WTC11 (cell line): ENCODE measurements around the gene VASN. TPM values are rescaled to one million over a fixed set of nuclear protein-coding genes. Genes with fewer than 3 reads are reported as not detected.
A peak's percentile ranks its signal among the peaks of the same experiment; 100 is the strongest.

ENCODE experiments used
- ATAC-seq: fragments of 200-7000 bp; cut with Tn5 transposase; 2 replicates; pipeline ENCODE4 v1.10.0; 2021; ENCODE audit warnings: mild to moderate bottlenecking, moderate library complexity
- CTCF ChIA-PET: fragments of 300-600 bp; sonication (Branson Sonifier 250); formaldehyde crosslinking; loops from one replicate; lab custom pipeline; 2021; ENCODE audit warnings: antibody characterized with exemption; lab: Charles Lee
- POLR2A ChIA-PET: fragments of 350-600 bp; sonication (Branson Sonifier 250); formaldehyde crosslinking; loops from one replicate; lab custom pipeline; 2021; ENCODE audit warnings: antibody characterized with exemption; lab: Charles Lee
- DNase-seq: peaks from one replicate; pipeline ENCODE4 v3.0.0; 2021; ENCODE audit warnings: low spot score
- H3K27ac Mint-ChIP-seq: 2 replicates; pipeline ENCODE4 v1.8.0; 2021; ENCODE audit warnings: mixed read lengths
- H3K27me3 Mint-ChIP-seq: 2 replicates; pipeline ENCODE4 v1.8.0; 2021; ENCODE audit warnings: low read depth, mild to moderate bottlenecking, moderate library complexity, mixed read lengths
- H3K36me3 Mint-ChIP-seq: 2 replicates; pipeline ENCODE4 v1.8.0; 2021; ENCODE audit warnings: mixed read lengths
- H3K4me1 Mint-ChIP-seq: 2 replicates; pipeline ENCODE4 v1.8.0; 2022; ENCODE audit warnings: mixed read lengths
- H3K4me3 Mint-ChIP-seq: 2 replicates; pipeline ENCODE4 v1.8.0; 2021; ENCODE audit warnings: mild to moderate bottlenecking, moderate library complexity, mixed read lengths
- H3K9me3 Mint-ChIP-seq: 2 replicates; pipeline ENCODE4 v1.8.0; 2021; ENCODE audit warnings: mixed read lengths
- CBFB ChIP-seq: sonication (generic); formaldehyde crosslinking; IDR thresholded peaks from 2 replicates; pipeline ENCODE4 v1.8.1; 2022; ENCODE audit warnings: mild to moderate bottlenecking, low read depth, missing genetic modification reagents
- ETV6 ChIP-seq: sonication (generic); formaldehyde crosslinking; IDR thresholded peaks from 2 replicates; pipeline ENCODE4 v1.8.1; 2022; ENCODE audit warnings: mild to moderate bottlenecking, missing genetic modification reagents
- FOXP1 ChIP-seq: sonication (generic); formaldehyde crosslinking; IDR thresholded peaks from 2 replicates; pipeline ENCODE4 v1.8.0; 2022; ENCODE audit warnings: missing genetic modification reagents, mild to moderate bottlenecking, moderate library complexity, borderline replicate concordance
- FOXP4 ChIP-seq: sonication (generic); formaldehyde crosslinking; IDR thresholded peaks from 2 replicates; pipeline ENCODE4 v1.8.0; 2022; ENCODE audit warnings: mild to moderate bottlenecking, missing genetic modification reagents
- HMGXB4 ChIP-seq: sonication (generic); formaldehyde crosslinking; IDR thresholded peaks from 2 replicates; pipeline ENCODE4 v1.8.1; 2023; ENCODE audit warnings: mild to moderate bottlenecking, moderate library complexity, missing genetic modification reagents
- IRF1 ChIP-seq: sonication (generic); formaldehyde crosslinking; IDR thresholded peaks from 2 replicates; pipeline ENCODE4 v1.8.0; 2023; ENCODE audit warnings: missing genetic modification reagents
- JUN ChIP-seq: sonication (generic); formaldehyde crosslinking; IDR thresholded peaks from 2 replicates; pipeline ENCODE4 v1.8.0; 2023; ENCODE audit warnings: mild to moderate bottlenecking, missing genetic modification reagents
- MLX ChIP-seq: sonication (generic); formaldehyde crosslinking; IDR thresholded peaks from 2 replicates; pipeline ENCODE4 v1.8.1; 2023; ENCODE audit warnings: mild to moderate bottlenecking, missing genetic modification reagents, moderate library complexity
- NFE2L1 ChIP-seq: sonication (generic); formaldehyde crosslinking; IDR thresholded peaks from 2 replicates; pipeline ENCODE4 v1.8.1; 2023; ENCODE audit warnings: missing genetic modification reagents
- NR1H2 ChIP-seq: sonication (generic); formaldehyde crosslinking; IDR thresholded peaks from 2 replicates; pipeline ENCODE4 v1.9.0; 2021; ENCODE audit warnings: mild to moderate bottlenecking, moderate library complexity, missing genetic modification reagents
- PREB ChIP-seq: sonication (generic); formaldehyde crosslinking; IDR thresholded peaks from 2 replicates; pipeline ENCODE4 v1.8.1; 2022; ENCODE audit warnings: mild to moderate bottlenecking, missing genetic modification reagents, moderate library complexity, borderline replicate concordance
- PRRX2 ChIP-seq: fragments of 250-450 bp; sonication (Bioruptor Pico); IDR thresholded peaks from 2 replicates; pipeline ENCODE4 v1.8.0; 2021; ENCODE audit warnings: mild to moderate bottlenecking
- SMAD4 ChIP-seq: sonication (generic); formaldehyde crosslinking; IDR thresholded peaks from 2 replicates; pipeline ENCODE4 v1.8.0; 2022; ENCODE audit warnings: mild to moderate bottlenecking, missing genetic modification reagents
- SP1 ChIP-seq: sonication (generic); formaldehyde crosslinking; conservative IDR thresholded peaks from 2 replicates; pipeline ENCODE4 v1.8.1; 2022; ENCODE audit warnings: missing genetic modification reagents
- TP53 ChIP-seq: sonication (generic); formaldehyde crosslinking; IDR thresholded peaks from 2 replicates; pipeline ENCODE4 v1.8.1; 2023; ENCODE audit warnings: mild to moderate bottlenecking, missing genetic modification reagents
- ZNF263 ChIP-seq: sonication (generic); formaldehyde crosslinking; IDR thresholded peaks from 2 replicates; pipeline ENCODE4 v1.8.1; 2022; ENCODE audit warnings: low read depth, mild to moderate bottlenecking, moderate library complexity, missing genetic modification reagents
- ZNF317 ChIP-seq: sonication (generic); formaldehyde crosslinking; IDR thresholded peaks from 2 replicates; pipeline ENCODE4 v1.8.1; 2023; ENCODE audit warnings: low read depth, mild to moderate bottlenecking, moderate library complexity, missing genetic modification reagents, borderline replicate concordance
- ZNF396 ChIP-seq: fragments of 250-450 bp; sonication (Bioruptor Pico); IDR thresholded peaks from 2 replicates; pipeline ENCODE4 v1.8.0; 2021; ENCODE audit warnings: mild to moderate bottlenecking, moderate library complexity, borderline replicate concordance
- ZNF416 ChIP-seq: fragments of 250-450 bp; sonication (Bioruptor Pico); IDR thresholded peaks from 2 replicates; pipeline ENCODE4 v1.9.0; 2021; ENCODE audit warnings: mild to moderate bottlenecking, inconsistent platforms
- ZNF423 ChIP-seq: fragments of 250-450 bp; sonication (Bioruptor Pico); IDR thresholded peaks from 2 replicates; pipeline ENCODE4 v2.1.2; 2022; ENCODE audit warnings: mild to moderate bottlenecking, moderate library complexity
- total RNA-seq: library from RNA; stranded (reverse); gene quantifications from 3 replicates; pipeline ENCODE4 v1.2.3, GENCODE V29; 2021
- TF ChIP-seq, protein P1 (sequence below): fragments of 250-450 bp; sonication (Bioruptor Pico); IDR thresholded peaks from 2 replicates; pipeline ENCODE4 v1.9.0; 2021; ENCODE audit warnings: mild to moderate bottlenecking

VASN gene
- total RNA-seq, 1 experiment from 2014 or later, result 8.0 TPM

- TF ChIP-seq MLX (CRISPR knock-in tag), result no peak
Observed at GRCh38 chr16:4340443-4340842, 31.2 kb upstream of the VASN start (continued).

DNA sequence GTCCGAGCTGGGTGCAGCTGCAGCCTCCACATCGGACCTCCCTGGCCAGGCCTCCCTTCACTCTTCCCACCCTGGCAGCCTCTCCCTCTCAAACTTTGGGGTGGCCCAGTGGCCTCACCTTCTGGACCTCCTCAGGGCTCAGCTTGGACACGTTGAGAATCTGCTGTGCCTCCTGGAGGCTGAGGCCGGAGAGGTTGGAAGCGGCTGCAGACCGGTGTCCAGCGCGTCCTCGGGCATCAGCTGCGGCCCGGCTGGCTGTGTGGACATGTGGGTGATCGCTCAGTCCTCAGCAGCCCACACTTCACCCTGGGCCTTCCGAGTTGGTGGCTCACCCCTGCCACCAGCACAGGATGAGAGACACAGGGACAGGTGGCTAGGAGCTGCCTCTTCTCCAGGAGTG lies 30.4 kb upstream of the VASN start:
- POLR2A ChIA-PET, result no interaction called here
- no peak for DNase-seq
- Mint-ChIP-seq H3K4me1 (no peaks in the 10 kb centered on the region), H3K27ac (no peak overlapping the region), H3K4me3 (no peak overlapping the region), H3K27me3 (no peaks in the 10 kb centered on the region; the same call in 1 of the 2 replicates), H3K36me3 (peaks cover 25% of the 10 kb centered on the region), H3K9me3 (peaks cover 9% of the 10 kb centered on the region)
- no peak for ATAC-seq
- CTCF ChIA-PET, result interaction anchor here (0.8 to 6.3 kb wide), 6 partner anchors 11 to 87 kb away, joined by 3 to 44 read pairs (median 8); no protein-coding TSS in a partner anchor
- no peak for TF ChIP-seq JUN (CRISPR knock-in tag)
- no peak for TF ChIP-seq NR1H2 (CRISPR knock-in tag)
- TF ChIP-seq FOXP1, result no peak
- no peak for TF ChIP-seq SMAD4 (CRISPR knock-in tag)
- no peak for TF ChIP-seq ZNF396 (CRISPR knock-in tag)
- no peak for TF ChIP-seq CBFB
- TF ChIP-seq ZNF416 (CRISPR knock-in tag), result no peak
- no peak for TF ChIP-seq SP1 (CRISPR knock-in tag)
- no peak for TF ChIP-seq ZNF317 (CRISPR knock-in tag)
- no peak for TF ChIP-seq ZNF263 (CRISPR knock-in tag)
- no peak for TF ChIP-seq PRRX2
- TF ChIP-seq PREB (CRISPR knock-in tag), result no peak
- no peak for TF ChIP-seq NFE2L1
- TF ChIP-seq HMGXB4 (CRISPR knock-in tag), result no peak
- no peak for TF ChIP-seq ZNF423
- TF ChIP-seq IRF1 (CRISPR knock-in tag), result no peak
- TF ChIP-seq TP53 (CRISPR knock-in tag), result no peak
- no peak for TF ChIP-seq ETV6

- ATAC-seq (no peak), DNase-seq (no peak)
- no peaks in the 10 kb centered on the region for H3K4me1 Mint-ChIP-seq
- H3K9me3 Mint-ChIP-seq, result peaks cover 9% of the 10 kb centered on the region
- POLR2A ChIA-PET, result no interaction called here
- no peak overlapping the region for H3K4me3 Mint-ChIP-seq
- H3K36me3 Mint-ChIP-seq, result peaks cover 25% of the 10 kb centered on the region
- H3K27me3 Mint-ChIP-seq, result no peaks in the 10 kb centered on the region; the same call in 1 of the 2 replicates
- H3K27ac Mint-ChIP-seq, result peak overlapping the region; percentile 72
- CTCF ChIA-PET, result interaction anchor here (2.0 to 6.3 kb wide), 2 partner anchors 16 to 60 kb away, joined by 9 to 44 read pairs; no protein-coding TSS in a partner anchor
- TF ChIP-seq FOXP4 (CRISPR knock-in tag), result no peak
- TF ChIP-seq, protein P1, sequence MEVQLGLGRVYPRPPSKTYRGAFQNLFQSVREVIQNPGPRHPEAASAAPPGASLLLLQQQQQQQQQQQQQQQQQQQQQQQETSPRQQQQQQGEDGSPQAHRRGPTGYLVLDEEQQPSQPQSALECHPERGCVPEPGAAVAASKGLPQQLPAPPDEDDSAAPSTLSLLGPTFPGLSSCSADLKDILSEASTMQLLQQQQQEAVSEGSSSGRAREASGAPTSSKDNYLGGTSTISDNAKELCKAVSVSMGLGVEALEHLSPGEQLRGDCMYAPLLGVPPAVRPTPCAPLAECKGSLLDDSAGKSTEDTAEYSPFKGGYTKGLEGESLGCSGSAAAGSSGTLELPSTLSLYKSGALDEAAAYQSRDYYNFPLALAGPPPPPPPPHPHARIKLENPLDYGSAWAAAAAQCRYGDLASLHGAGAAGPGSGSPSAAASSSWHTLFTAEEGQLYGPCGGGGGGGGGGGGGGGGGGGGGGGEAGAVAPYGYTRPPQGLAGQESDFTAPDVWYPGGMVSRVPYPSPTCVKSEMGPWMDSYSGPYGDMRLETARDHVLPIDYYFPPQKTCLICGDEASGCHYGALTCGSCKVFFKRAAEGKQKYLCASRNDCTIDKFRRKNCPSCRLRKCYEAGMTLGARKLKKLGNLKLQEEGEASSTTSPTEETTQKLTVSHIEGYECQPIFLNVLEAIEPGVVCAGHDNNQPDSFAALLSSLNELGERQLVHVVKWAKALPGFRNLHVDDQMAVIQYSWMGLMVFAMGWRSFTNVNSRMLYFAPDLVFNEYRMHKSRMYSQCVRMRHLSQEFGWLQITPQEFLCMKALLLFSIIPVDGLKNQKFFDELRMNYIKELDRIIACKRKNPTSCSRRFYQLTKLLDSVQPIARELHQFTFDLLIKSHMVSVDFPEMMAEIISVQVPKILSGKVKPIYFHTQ, result no peak
Observed at GRCh38 chr16:4342866-4343744, 28.5 kb upstream of the VASN start.
